GM23248 (cell line): ENCODE results near the gene ACTG1. TPM values are rescaled to one million over a fixed set of nuclear protein-coding genes. Genes with fewer than 3 reads are reported as not detected.

ENCODE experiments used
- DNase-seq: peaks from one replicate; pipeline ENCODE4 v3.0.0-alpha.2; 2015
- H2AFZ ChIP-seq: fragments of 200-600 bp; sonication (generic); 2 replicates; pipeline ENCODE4 v1.6.1; 2016; ENCODE audit warnings: antibody characterized with exemption
- H3F3A ChIP-seq: fragments of 200-600 bp; sonication (generic); 2 replicates; pipeline ENCODE4 v1.6.1; 2016; ENCODE audit warnings: mild to moderate bottlenecking, antibody characterized with exemption, mixed run types; ENCODE audit not compliant: insufficient read depth
- H3K27ac ChIP-seq: fragments of 200-600 bp; sonication (generic); 2 replicates; pipeline ENCODE4 v1.5.1; 2016; ENCODE audit warnings: mild to moderate bottlenecking
- H3K27me3 ChIP-seq: fragments of 200-600 bp; sonication (generic); replicated peaks from 2 replicates; pipeline ENCODE4 v1.6.1; 2016; ENCODE audit warnings: mild to moderate bottlenecking; ENCODE audit not compliant: insufficient read depth
- H3K36me3 ChIP-seq: fragments of 200-600 bp; sonication (generic); 2 replicates; pipeline ENCODE4 v1.6.1; 2016; ENCODE audit warnings: low read depth, mild to moderate bottlenecking
- H3K4me1 ChIP-seq: fragments of 200-600 bp; sonication (generic); 2 replicates; pipeline ENCODE4 v1.6.1; 2016; ENCODE audit warnings: mild to moderate bottlenecking; ENCODE audit not compliant: insufficient read depth
- H3K4me2 ChIP-seq: fragments of 200-600 bp; sonication (generic); one replicate; pipeline ENCODE4 v1.6.1; 2016; ENCODE audit warnings: mild to moderate bottlenecking; ENCODE audit not compliant: unreplicated experiment
- H3K4me3 ChIP-seq: fragments of 200-600 bp; sonication (generic); 2 replicates; pipeline ENCODE4 v1.5.1; 2016; ENCODE audit warnings: mild to moderate bottlenecking
- H3K79me2 ChIP-seq: fragments of 200-600 bp; sonication (generic); 2 replicates; pipeline ENCODE4 v1.6.1; 2016; ENCODE audit warnings: mild to moderate bottlenecking; ENCODE audit not compliant: insufficient read depth
- H3K9ac ChIP-seq: fragments of 200-600 bp; sonication (generic); 2 replicates; pipeline ENCODE4 v1.6.1; 2016; ENCODE audit warnings: mild to moderate bottlenecking
- H3K9me2 ChIP-seq: fragments of 200-600 bp; sonication (generic); 2 replicates; pipeline ENCODE4 v1.6.1; 2016; ENCODE audit warnings: mixed run types, mild to moderate bottlenecking, moderate library complexity; ENCODE audit not compliant: insufficient read depth
- H3K9me3 ChIP-seq: fragments of 200-600 bp; sonication (generic); one replicate; pipeline ENCODE4 v1.6.1; 2017; ENCODE audit warnings: low read depth
- H4K20me1 ChIP-seq: fragments of 200-600 bp; sonication (generic); 2 replicates; pipeline ENCODE4 v1.6.0; 2016; ENCODE audit not compliant: insufficient read depth
- EZH2 ChIP-seq: fragments of 200-600 bp; sonication (generic); IDR thresholded peaks from 2 replicates; pipeline ENCODE4 v1.6.1; 2018; ENCODE audit warnings: antibody characterized with exemption, mild to moderate bottlenecking; ENCODE audit not compliant: insufficient read depth, poor library complexity, severe bottlenecking
- EZH2phosphoT487 ChIP-seq: fragments of 200-600 bp; sonication (generic); IDR thresholded peaks from 2 replicates; pipeline ENCODE4 v1.6.1; 2018; ENCODE audit warnings: antibody characterized with exemption, moderate library complexity, mild to moderate bottlenecking, low read depth; ENCODE audit not compliant: insufficient read depth
- WGBS, 2 experiments: methylation state at CpG; one replicate each; pipeline ENCODE4 v1.1.6; 2015 to 2017; ENCODE audit warnings: low lambda C conversion rate in 2 of 2, low coverage in 1 of 2; ENCODE audit errors: missing lambda C conversion rate in 2 of 2; 5-methylcytosine and 5-hydroxymethylcytosine counted together
- in situ Hi-C: fragments of 300-500 bp; cut with MboI; formaldehyde crosslinking; loops from 2 replicates; pipeline ENCODE4 v1.15.0; 2020
- polyA plus RNA-seq: library from polyadenylated mRNA; unstranded; fragments of >200 nt; fragmentation: Nextera tagmentation; extraction: Ambion mirVana; gene quantifications from 2 replicates; pipeline ENCODE4 v1.2.1, GENCODE V29; 2016
- total RNA-seq: library from RNA; depleted of rRNA; stranded (reverse); fragments of >200 nt; shearing (Covaris generic); gene quantifications from 2 replicates; pipeline ENCODE4 v1.2.3, GENCODE V29; 2014

Gene ACTG1
- total and polyA plus RNA-seq, 2 experiments from 2014 or later, result 3,778 to 9,349 TPM

- Histone ChIP-seq H4K20me1 (no peaks in the 10 kb centered on the region), H3K27me3 (no peaks in the 10 kb centered on the region), H3K27ac (no peak overlapping the region), H3K9ac (no peak overlapping the region), H3K4me3 (no peak overlapping the region), H3K4me1 (no peaks in the 10 kb centered on the region), H3F3A (no peaks in the 10 kb centered on the region), H2AFZ (no peak overlapping the region), H3K36me3 (no peaks in the 10 kb centered on the region; the same call in 1 of the 2 replicates), H3K79me2 (no peaks in the 10 kb centered on the region), H3K4me2 (no peak overlapping the region), H3K9me2 (no peaks in the 10 kb centered on the region), H3K9me3 (no peaks in the 10 kb centered on the region)
- DNase-seq, result no peak
- no peak for TF ChIP-seq EZH2phosphoT487
- no peak for TF ChIP-seq EZH2
- in situ Hi-C loops, result no loop called here
- 90 to 91% methylated on average over 14 of the region's 14 CpGs for WGBS, 2 experiments
Observed at GRCh38 chr17:81543339-81543675, 30.7 kb upstream of the ACTG1 start.

DNA sequence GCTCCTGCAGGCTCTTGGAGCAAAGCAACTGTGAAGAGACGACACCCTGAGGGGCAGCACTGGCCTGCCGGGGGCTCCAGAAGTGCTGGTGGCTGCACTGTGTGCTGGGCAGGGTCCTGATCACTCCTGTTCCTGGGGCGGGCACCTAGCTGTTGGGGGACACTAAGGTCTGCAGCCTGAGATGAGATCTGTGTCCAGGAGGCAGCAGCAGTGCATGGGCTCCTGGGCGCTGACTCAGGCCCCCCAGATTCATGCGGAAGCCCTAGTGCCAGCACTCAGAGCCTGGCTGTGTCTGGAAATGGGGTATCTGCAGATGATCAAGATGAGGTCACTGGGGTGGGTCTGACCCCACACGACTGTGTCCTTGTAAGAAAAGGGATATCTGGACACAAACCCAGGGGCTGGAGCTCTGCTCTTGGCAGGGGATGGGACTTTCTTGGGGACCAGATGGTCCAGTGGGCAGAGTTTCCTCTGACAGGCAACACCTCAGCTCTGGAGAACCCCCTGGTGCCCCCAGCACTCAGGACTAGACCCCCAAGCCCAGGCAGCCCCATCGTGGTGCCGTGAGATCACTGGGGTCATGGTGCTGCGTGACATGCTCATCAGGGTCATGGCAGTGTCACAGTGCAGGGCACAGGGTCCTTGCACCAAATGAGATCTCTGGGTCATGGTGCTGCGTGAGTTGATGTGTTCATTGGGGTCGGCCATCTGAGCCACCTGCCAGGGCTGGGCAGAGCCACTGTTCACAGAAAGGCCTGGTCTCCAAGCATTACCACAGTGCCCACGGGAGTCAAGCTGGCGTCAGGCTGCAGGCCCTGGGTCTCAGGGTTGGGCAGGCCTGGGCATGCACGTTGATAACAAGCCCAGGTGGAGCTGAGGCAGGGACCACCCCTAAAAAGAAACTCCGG is 30.1 kb upstream of the ACTG1 start:
- Histone ChIP-seq H3K9me3 (no peaks in the 10 kb centered on the region), H3F3A (no peaks in the 10 kb centered on the region), H3K4me1 (no peaks in the 10 kb centered on the region), H4K20me1 (no peaks in the 10 kb centered on the region), H3K27me3 (no peaks in the 10 kb centered on the region), H3K36me3 (no peaks in the 10 kb centered on the region; the same call in 1 of the 2 replicates), H3K9me2 (no peaks in the 10 kb centered on the region), H2AFZ (no peak overlapping the region), H3K27ac (no peak overlapping the region), H3K4me3 (no peak overlapping the region), H3K4me2 (no peak overlapping the region), H3K79me2 (no peaks in the 10 kb centered on the region), H3K9ac (no peak overlapping the region)
- WGBS, 2 experiments, result 80 to 81% methylated on average over 15 of the region's 15 CpGs
- in situ Hi-C loops, result no loop called here
- DNase-seq, result no peak
- no peak for TF ChIP-seq EZH2phosphoT487

- H3K4me1 ChIP-seq, result no peaks in the 10 kb centered on the region
- H3K27me3 ChIP-seq, result no peaks in the 10 kb centered on the region
- DNase-seq, result no peak
- TF ChIP-seq EZH2 (no peak), EZH2phosphoT487 (no peak)
- 91% methylated on average over 9 to 17 of the region's 17 CpGs for WGBS, 2 experiments
- H3K4me3 ChIP-seq, result no peak overlapping the region
- in situ Hi-C loops, result no loop called here
- H3K36me3 ChIP-seq, result no peaks in the 10 kb centered on the region; the same call in 1 of the 2 replicates
- H3K4me2 ChIP-seq, result no peak overlapping the region
- no peak overlapping the region for H3K27ac ChIP-seq
- no peaks in the 10 kb centered on the region for H4K20me1 ChIP-seq
- H3F3A ChIP-seq, result no peaks in the 10 kb centered on the region
- H3K79me2 ChIP-seq, result no peaks in the 10 kb centered on the region
- H2AFZ ChIP-seq, result no peak overlapping the region
- H3K9ac ChIP-seq, result no peak overlapping the region
- H3K9me2 ChIP-seq, result no peaks in the 10 kb centered on the region
- no peaks in the 10 kb centered on the region for H3K9me3 ChIP-seq
Observed at GRCh38 chr17:81541123-81541522, 28.5 kb upstream of the ACTG1 start.

DNA sequence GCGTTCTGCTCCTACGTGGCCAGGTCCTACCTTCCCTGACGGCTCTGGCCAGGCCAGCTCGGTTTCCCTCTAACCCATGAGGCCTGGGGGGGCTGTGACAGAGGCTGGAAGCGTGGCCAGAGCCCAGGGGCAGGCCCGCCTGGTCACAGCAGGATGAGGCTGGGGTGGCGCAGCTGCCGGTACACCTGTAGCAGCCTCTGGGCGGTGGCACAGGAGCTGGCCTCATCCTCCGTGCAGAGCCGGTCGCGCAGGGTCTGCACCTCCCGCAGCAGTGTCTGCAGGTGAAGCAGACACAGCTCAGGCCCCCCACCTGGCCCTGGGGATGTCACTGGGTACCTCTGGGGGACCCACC is 28.1 kb upstream of the ACTG1 start:
- Histone ChIP-seq H3K36me3 (no peaks in the 10 kb centered on the region; the same call in 1 of the 2 replicates), H3K9me3 (no peaks in the 10 kb centered on the region), H4K20me1 (no peaks in the 10 kb centered on the region), H2AFZ (no peak overlapping the region), H3K4me3 (no peak overlapping the region), H3K27ac (no peak overlapping the region), H3K9ac (no peak overlapping the region), H3F3A (no peaks in the 10 kb centered on the region), H3K79me2 (no peaks in the 10 kb centered on the region), H3K9me2 (no peaks in the 10 kb centered on the region), H3K4me2 (no peak overlapping the region), H3K4me1 (no peaks in the 10 kb centered on the region), H3K27me3 (no peaks in the 10 kb centered on the region)
- in situ Hi-C loops, result no loop called here
- TF ChIP-seq EZH2 (no peak), EZH2phosphoT487 (no peak)
- no peak for DNase-seq
- WGBS, 2 experiments, result 96 to 98% methylated on average over 12 to 14 of the region's 14 CpGs
